Peyer's patch (tissue), 4 donors: ENCODE measurements around the gene SUSD1.

Experiments
- POLR2A ChIP-seq, 2 donors: fragments of 450-650 bp; IDR thresholded peaks; one replicate each; pipeline ENCODE4 v1.5.1; 2017; ENCODE audit warnings: antibody characterized with exemption in 2 of 2, mild to moderate bottlenecking in 2 of 2, moderate library complexity in 2 of 2
- TF ChIP-seq, protein P1 (sequence below), 6 experiments: fragments of 450-650 bp in 4 of 6; fragments of 200-600 bp in 2 of 6; sonication (generic) in 1 of 6; IDR thresholded peaks; one replicate each; pipeline ENCODE4 v1.5.1; 2017 to 2019; ENCODE audit warnings: antibody characterized with exemption in 6 of 6, mild to moderate bottlenecking in 3 of 6, moderate library complexity in 1 of 6

DNA sequence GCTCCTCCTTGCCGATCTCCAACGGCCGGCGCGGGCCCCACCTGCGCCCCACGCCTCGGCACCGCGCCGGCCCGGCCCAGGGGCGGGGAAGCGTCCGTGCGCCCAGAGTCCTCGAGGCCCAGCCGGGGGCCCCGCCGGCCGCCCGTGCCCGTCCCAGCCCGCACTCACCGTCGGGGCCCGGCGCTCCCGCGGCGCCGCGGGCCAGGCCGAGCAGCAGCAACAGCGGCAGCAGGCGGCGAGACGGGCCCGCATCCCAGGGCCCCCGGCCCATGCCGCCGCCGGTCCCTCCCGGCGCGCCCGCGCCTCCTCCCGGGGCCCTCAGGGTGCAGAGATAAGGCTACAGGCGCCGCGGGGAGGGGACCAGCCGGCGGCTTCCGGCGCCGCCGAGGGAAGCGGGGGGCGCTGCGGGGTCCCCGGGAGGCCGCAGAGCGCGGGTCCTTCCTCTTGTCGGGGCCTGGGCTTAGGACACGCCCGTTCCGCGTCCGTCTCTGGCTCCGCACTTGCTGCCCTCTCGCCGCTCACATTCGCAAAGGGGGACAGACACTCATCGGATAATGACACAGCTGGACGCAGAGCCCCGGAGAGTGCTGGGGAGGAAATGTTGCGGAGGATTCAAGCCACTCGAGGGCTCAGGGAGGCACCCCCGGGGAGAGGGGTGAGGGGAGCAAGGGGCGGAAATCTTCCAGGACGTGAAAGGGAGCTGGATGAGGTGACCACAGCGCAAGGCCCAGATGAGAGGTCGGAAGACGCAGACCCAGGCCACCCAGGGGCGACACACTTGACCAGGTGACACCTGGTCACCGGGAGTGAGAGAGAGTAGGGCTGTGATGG is at the start of gene SUSD1:
- TF ChIP-seq, protein P1, sequence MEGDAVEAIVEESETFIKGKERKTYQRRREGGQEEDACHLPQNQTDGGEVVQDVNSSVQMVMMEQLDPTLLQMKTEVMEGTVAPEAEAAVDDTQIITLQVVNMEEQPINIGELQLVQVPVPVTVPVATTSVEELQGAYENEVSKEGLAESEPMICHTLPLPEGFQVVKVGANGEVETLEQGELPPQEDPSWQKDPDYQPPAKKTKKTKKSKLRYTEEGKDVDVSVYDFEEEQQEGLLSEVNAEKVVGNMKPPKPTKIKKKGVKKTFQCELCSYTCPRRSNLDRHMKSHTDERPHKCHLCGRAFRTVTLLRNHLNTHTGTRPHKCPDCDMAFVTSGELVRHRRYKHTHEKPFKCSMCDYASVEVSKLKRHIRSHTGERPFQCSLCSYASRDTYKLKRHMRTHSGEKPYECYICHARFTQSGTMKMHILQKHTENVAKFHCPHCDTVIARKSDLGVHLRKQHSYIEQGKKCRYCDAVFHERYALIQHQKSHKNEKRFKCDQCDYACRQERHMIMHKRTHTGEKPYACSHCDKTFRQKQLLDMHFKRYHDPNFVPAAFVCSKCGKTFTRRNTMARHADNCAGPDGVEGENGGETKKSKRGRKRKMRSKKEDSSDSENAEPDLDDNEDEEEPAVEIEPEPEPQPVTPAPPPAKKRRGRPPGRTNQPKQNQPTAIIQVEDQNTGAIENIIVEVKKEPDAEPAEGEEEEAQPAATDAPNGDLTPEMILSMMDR (IDR thresholded peaks at IDR 0.05), result no peak
- TF ChIP-seq POLR2A (IDR thresholded peaks at IDR 0.05), result peak in 1 of 2 donors; percentile 68
